ENCODE measurements around the gene RETREG2. TPM values are rescaled to one million over a fixed set of nuclear protein-coding genes. Genes with fewer than 3 reads are reported as not detected.

Gene RETREG2
- total RNA-seq, 2 donors from 2014 or later: 94.4 to 116 TPM

DNA sequence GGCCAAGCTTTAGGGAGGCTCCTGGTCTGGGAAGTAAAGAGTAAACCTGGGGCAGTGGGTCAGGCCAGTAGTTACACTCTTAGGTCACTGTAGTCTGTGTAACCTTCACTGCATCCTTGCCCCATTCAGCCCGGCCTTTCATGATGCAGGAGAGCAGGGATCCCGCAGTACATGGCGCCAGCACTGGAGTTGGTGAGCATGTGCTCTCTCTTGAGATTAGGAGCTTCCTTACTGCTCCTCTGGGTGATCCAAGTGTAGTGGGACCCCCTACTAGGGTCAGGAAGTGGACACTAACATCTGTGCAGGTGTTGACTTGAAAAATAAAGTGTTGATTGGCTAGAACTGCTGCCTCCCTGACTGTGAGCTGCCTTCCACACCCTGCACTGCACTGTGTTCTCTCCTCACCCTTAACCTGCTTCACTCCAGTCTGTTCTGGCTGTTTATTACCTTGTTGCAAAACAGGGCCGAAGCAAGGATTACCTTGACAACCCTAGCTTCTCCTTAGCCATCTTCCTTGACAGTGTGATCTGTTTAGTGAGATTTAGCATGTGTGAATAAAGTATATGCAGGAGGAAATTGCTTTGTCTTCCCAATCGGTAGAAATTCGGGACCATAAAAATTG, 5.2 kb downstream of the RETREG2 start:
- peak; percentile 17 for DNase-seq
- H3K27me3 ChIP-seq: no peaks in the 10 kb centered on the region
- peaks cover 15% of the 10 kb centered on the region for H3K36me3 ChIP-seq

DNA sequence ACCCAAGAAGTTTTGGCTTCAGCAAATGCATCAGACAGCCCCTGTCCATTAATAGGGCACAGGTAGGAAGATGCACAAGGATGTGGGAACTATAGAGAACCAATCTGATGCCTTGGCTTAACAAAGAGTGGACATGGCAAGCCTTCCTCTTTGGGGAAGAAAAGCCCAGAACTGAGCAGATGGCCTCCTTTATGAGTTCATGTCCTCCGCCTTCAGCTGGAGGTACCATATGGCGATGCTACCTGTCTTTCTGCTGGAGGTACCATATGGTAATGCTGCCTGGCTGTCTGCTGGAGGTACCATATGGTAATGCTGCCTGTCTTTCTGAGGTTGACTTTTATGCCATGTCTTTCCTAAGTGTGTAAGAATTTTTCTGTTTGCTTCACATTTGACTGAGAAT, 6.0 kb downstream of the RETREG2 start:
- TF ChIP-seq, protein P1, sequence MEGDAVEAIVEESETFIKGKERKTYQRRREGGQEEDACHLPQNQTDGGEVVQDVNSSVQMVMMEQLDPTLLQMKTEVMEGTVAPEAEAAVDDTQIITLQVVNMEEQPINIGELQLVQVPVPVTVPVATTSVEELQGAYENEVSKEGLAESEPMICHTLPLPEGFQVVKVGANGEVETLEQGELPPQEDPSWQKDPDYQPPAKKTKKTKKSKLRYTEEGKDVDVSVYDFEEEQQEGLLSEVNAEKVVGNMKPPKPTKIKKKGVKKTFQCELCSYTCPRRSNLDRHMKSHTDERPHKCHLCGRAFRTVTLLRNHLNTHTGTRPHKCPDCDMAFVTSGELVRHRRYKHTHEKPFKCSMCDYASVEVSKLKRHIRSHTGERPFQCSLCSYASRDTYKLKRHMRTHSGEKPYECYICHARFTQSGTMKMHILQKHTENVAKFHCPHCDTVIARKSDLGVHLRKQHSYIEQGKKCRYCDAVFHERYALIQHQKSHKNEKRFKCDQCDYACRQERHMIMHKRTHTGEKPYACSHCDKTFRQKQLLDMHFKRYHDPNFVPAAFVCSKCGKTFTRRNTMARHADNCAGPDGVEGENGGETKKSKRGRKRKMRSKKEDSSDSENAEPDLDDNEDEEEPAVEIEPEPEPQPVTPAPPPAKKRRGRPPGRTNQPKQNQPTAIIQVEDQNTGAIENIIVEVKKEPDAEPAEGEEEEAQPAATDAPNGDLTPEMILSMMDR (IDR thresholded peaks at IDR 0.05): no peak
- Histone ChIP-seq H3K4me1 (no peaks in the 10 kb centered on the region), H3K36me3 (peaks cover 15% of the 10 kb centered on the region), H3K27ac (no peak overlapping the region), H3K9me3 (no peaks in the 10 kb centered on the region), H3K27me3 (no peaks in the 10 kb centered on the region), H3K4me3 (no peak overlapping the region), H3K9ac (ENCODE audit: low read depth in 2 of 2, low read length in 2 of 2) (no peak overlapping the region)
- peak; percentile 17 for DNase-seq
- intact Hi-C loops (cut with DNase I): no loop called here

More for the DNA sequence above, 5.2 kb downstream of the RETREG2 start:
- no peaks in the 10 kb centered on the region for H3K9me3 ChIP-seq
- H3K4me3 ChIP-seq: no peak overlapping the region
- intact Hi-C loops (cut with DNase I): no loop called here
- H3K27ac ChIP-seq: peak overlapping the region; percentile 19
- H3K9ac ChIP-seq (ENCODE audit: low read depth in 2 of 2, low read length in 2 of 2): peak overlapping the region; percentile 3 to 67
- no peaks in the 10 kb centered on the region for H3K4me1 ChIP-seq
- TF ChIP-seq, protein P1 (IDR thresholded peaks at IDR 0.05): no peak

DNA sequence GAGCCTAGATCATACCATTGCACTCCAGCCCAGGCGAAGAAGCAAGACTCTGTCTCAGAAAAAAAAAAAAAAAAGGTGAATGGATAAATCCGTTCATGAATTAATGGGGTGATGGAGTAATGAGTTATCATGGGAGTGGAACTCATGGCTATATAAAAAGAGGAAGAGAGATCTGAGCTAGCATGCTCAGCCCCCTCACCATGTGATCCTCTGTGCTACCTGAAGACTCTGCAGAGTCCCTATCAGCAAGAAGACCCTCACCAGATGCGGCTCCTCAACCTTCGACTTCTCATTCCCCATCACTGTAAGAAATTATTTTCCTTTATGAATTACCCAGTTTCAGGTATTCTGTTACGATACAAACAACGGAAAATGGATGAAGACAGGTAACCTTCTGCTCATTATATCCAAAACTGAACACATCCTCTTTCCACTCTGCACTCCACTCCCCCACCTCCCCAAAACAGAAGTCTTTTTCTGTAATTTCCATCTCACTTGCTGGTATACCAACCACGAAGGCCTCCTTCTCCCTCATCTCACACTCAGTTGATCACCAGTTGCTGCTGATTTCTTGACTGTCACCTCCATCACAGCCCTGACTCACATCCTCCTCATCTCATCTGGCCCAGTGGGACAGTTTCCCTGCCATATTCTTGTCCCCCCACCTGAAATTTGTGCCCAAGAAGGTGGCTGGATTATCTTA, 8.8 kb downstream of the RETREG2 start:
- intact Hi-C loops (cut with DNase I): no loop called here
- TF ChIP-seq, protein P1 (IDR thresholded peaks at IDR 0.05): no peak
- Histone ChIP-seq H3K27me3 (no peaks in the 10 kb centered on the region), H3K9me3 (no peaks in the 10 kb centered on the region), H3K27ac (no peak overlapping the region), H3K9ac (ENCODE audit: low read depth in 2 of 2, low read length in 2 of 2) (no peak overlapping the region), H3K4me1 (no peaks in the 10 kb centered on the region), H3K4me3 (no peak overlapping the region), H3K36me3 (peaks cover 7% of the 10 kb centered on the region)
- peak; percentile 7 for DNase-seq

DNA sequence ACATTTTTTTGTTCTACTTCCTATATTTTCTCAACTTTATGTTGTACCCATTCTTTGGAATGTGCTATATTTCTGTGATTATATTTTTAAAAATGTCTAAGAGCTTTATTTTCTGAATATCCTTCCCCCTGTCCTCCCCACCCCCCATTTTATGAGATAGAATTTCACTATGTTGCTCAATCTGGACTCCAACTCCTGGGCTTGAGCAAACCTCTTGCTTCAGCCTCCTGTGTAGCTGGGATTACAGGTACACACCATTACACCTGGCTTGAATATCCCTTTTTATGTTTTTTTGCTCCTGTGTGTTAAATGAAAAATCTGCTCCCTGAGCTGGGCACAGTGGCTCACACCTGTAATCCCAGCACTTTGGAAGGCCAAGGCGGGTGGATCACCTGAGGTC, 19.3 kb downstream of the RETREG2 start:
- peak; percentile 5 for DNase-seq
- intact Hi-C loops (cut with DNase I): no loop called here

DNA sequence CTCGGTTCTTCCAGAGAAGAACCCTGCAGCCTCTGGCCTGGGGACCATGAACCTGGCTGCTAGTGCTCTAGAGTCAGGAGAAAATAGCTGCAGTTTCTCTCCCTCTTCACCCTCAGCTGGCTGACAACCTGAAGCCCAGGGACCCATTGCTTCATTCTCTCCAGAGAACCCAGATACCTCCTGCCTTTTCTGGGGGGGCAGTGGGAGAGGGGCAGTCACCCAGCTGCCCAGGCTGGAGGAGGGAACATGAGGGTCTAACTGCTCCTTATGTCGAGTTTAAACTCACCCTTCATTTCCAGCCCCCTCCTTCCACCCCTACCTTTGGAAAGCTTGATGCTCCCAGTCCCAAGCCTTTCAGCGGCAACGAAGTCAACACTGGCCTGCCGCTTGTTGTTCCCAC, 20.9 kb downstream of the RETREG2 start:
- Histone ChIP-seq H3K9me3 (no peaks in the 10 kb centered on the region), H3K27me3 (no peaks in the 10 kb centered on the region), H3K9ac (ENCODE audit: low read depth in 2 of 2, low read length in 2 of 2) (no peak overlapping the region), H3K4me3 (no peak overlapping the region), H3K4me1 (no peaks in the 10 kb centered on the region), H3K27ac (no peak overlapping the region), H3K36me3 (no peaks in the 10 kb centered on the region)
- TF ChIP-seq, protein P1 (IDR thresholded peaks at IDR 0.05): no peak
- no peak for DNase-seq
- intact Hi-C loops (cut with DNase I): no loop called here

More for the DNA sequence above, 19.3 kb downstream of the RETREG2 start:
- no peaks in the 10 kb centered on the region for H3K36me3 ChIP-seq
- no peaks in the 10 kb centered on the region for H3K27me3 ChIP-seq
- H3K27ac ChIP-seq: no peak overlapping the region
- TF ChIP-seq, protein P1 (IDR thresholded peaks at IDR 0.05): no peak
- no peak overlapping the region for H3K4me3 ChIP-seq
- no peaks in the 10 kb centered on the region for H3K9me3 ChIP-seq
- no peaks in the 10 kb centered on the region for H3K4me1 ChIP-seq
- no peak overlapping the region for H3K9ac ChIP-seq (ENCODE audit: low read depth in 2 of 2, low read length in 2 of 2)

All from colonic mucosa (tissue), 4 donors.